ENCODE measurements around the gene ARMS2. TPM values are rescaled to one million over a fixed set of nuclear protein-coding genes. Genes with fewer than 3 reads are reported as not detected.

The ARMS2 gene
- total RNA-seq, 1 donor from 2014 or later, result not detected

DNA sequence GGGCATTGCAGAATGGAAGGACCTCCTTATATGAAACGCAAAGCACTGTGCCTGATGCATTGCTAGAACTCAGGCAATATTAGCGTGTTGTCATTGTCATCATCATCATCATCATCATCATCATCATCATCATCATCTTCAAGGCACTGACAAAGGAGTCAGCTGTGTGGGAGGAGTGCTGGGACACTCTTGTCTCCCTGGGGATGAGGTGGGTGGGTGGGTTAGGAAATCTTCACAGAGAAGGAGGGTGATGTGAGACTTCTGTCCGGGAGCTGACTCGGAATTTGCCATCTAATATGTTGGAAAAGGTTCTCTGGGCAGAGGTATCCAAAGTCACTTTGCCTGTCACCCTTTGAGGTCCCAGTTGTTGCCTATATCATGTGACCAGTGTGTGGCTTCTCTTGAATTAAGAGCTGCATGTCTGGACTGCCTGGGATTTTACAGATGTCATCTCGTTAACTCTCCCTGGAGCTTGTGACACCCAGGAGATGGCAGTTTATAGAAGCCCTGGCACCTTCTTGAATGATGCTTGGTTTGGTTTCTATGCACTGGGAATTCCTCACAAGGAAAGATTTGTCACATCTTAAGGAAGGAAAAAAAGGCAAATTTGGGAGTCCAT, 14.0 kb downstream of the ARMS2 start:
- no peaks in the 10 kb centered on the region for H3K36me3 ChIP-seq
- no peaks in the 10 kb centered on the region for H3K27me3 ChIP-seq
- intact Hi-C loops (cut with DNase I), result no loop called here
- no peaks in the 10 kb centered on the region for H3K9me3 ChIP-seq
- no peak overlapping the region for H3K4me3 ChIP-seq
- TF ChIP-seq, protein P1, sequence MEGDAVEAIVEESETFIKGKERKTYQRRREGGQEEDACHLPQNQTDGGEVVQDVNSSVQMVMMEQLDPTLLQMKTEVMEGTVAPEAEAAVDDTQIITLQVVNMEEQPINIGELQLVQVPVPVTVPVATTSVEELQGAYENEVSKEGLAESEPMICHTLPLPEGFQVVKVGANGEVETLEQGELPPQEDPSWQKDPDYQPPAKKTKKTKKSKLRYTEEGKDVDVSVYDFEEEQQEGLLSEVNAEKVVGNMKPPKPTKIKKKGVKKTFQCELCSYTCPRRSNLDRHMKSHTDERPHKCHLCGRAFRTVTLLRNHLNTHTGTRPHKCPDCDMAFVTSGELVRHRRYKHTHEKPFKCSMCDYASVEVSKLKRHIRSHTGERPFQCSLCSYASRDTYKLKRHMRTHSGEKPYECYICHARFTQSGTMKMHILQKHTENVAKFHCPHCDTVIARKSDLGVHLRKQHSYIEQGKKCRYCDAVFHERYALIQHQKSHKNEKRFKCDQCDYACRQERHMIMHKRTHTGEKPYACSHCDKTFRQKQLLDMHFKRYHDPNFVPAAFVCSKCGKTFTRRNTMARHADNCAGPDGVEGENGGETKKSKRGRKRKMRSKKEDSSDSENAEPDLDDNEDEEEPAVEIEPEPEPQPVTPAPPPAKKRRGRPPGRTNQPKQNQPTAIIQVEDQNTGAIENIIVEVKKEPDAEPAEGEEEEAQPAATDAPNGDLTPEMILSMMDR (IDR thresholded peaks at IDR 0.05), result no peak
- no peak overlapping the region for H3K27ac ChIP-seq
- DNase-seq (no peak), ATAC-seq (no peak)
- H3K4me1 ChIP-seq, result peaks cover 18% of the 10 kb centered on the region

- intact Hi-C loops (cut with DNase I), result no loop called here
- Histone ChIP-seq H3K4me3 (no peak overlapping the region), H3K36me3 (no peaks in the 10 kb centered on the region), H3K9me3 (no peaks in the 10 kb centered on the region), H3K4me1 (peaks cover 16% of the 10 kb centered on the region), H3K27me3 (no peaks in the 10 kb centered on the region), H3K27ac (peak overlapping the region; percentile 12)
- ATAC-seq, result peak; percentile 59
- DNase-seq, result no peak
- TF ChIP-seq, protein P1 (IDR thresholded peaks at IDR 0.05), result no peak
Measured at GRCh38 chr10:122468926-122469781, 14.7 kb downstream of the ARMS2 start.

DNA sequence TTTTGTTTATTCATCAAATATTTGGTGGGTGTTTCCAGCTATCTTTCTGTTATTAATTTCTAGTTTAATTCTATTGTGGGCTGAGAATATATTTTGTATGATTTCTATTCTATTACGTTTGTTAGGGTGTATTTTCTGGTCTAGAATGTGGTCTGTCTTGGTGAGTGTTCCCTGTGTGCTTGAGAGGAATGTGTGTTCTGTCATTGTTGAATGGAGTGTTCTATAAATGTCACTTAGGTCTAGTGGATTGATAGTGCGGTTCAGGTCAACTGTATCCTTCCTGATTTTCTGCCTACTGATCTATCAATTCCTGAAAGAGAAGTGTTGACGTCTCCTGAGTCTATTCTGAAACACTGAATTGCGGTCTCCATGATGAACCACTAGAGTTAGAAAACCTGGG, 15.4 kb downstream of the ARMS2 start:
- peak overlapping the region; percentile 12 for H3K27ac ChIP-seq
- H3K36me3 ChIP-seq, result no peaks in the 10 kb centered on the region
- intact Hi-C loops (cut with DNase I), result no loop called here
- no peaks in the 10 kb centered on the region for H3K27me3 ChIP-seq
- no peak overlapping the region for H3K4me3 ChIP-seq
- no peak for DNase-seq
- no peak for ATAC-seq
- TF ChIP-seq, protein P1 (IDR thresholded peaks at IDR 0.05), result no peak
- H3K4me1 ChIP-seq, result peaks cover 23% of the 10 kb centered on the region
- H3K9me3 ChIP-seq, result no peaks in the 10 kb centered on the region

DNA sequence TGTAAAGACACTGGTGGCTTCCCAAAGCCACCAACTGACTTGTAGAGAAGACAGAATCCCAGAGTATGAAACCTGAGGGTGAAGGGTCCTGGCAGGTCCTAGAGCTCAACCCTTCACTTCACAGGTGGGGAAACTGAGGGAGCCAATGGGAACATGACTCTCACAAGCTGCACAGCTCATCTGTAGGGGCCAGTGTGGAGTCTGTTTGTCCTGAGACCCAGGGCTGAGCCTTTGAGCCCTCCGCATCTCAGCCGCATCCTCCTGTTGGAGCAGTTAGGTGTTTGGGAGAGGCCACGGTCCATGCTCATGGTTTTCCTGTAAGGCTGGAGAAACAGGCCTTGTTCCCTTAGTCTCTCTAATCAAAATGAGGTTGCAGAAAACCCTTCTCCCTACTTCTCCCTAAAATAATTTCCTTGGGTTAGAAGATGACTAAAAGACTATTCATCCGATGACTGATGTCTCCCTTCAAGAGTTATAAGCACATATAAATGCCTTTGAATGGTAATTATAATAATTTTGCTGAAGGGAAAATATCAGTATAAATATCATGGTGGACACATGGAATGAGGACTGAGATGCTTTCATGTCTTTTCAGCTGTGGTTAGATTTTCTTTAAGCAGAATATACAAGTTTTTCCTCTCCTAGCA, 17.2 kb downstream of the ARMS2 start:
- ATAC-seq (no peak), DNase-seq (no peak)
- H3K36me3 ChIP-seq, result no peaks in the 10 kb centered on the region
- TF ChIP-seq, protein P1 (IDR thresholded peaks at IDR 0.05), result no peak
- no peak overlapping the region for H3K27ac ChIP-seq
- no peaks in the 10 kb centered on the region for H3K27me3 ChIP-seq
- H3K4me1 ChIP-seq, result peaks cover 40% of the 10 kb centered on the region
- no peak overlapping the region for H3K4me3 ChIP-seq
- intact Hi-C loops (cut with DNase I), result no loop called here
- no peaks in the 10 kb centered on the region for H3K9me3 ChIP-seq

DNA sequence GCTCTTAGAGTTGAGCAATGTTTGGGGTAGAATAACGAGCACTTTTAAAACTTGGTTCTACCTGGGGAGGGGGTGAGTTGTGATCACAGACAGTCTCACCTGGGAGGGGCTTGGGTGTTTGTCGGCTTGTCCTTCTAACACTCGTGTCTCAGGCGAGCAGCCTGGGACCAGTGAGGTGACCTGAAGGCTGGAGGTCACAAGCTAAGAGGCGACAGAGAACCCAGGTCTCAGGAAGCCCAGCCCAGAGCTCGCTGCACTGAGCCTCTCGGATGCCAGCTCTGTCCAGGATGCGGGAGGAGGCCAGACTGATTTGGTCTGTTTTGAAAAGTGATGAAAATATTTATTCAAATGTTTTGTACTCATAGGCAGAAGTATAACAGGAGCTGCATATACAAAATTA, 18.7 kb downstream of the ARMS2 start:
- intact Hi-C loops (cut with DNase I), result no loop called here
- Histone ChIP-seq H3K9me3 (no peaks in the 10 kb centered on the region), H3K4me1 (peaks cover 40% of the 10 kb centered on the region), H3K36me3 (no peaks in the 10 kb centered on the region), H3K27me3 (no peaks in the 10 kb centered on the region), H3K4me3 (no peak overlapping the region), H3K27ac (no peak overlapping the region)
- DNase-seq (no peak), ATAC-seq (no peak)
- TF ChIP-seq, protein P1 (IDR thresholded peaks at IDR 0.05), result no peak
